Suprapubic skin (tissue), 3 donors: ENCODE measurements around the gene SMARCC1.

Experiments
- POLR2AphosphoS5 ChIP-seq, 3 donors: sonication (generic); formaldehyde crosslinking; IDR thresholded peaks; one replicate each; pipeline ENCODE4 v1.6.1; 2017; ENCODE audit warnings: antibody characterized with exemption in 3 of 3
- TF ChIP-seq, protein P1 (sequence below), 2 donors: fragments of 200-600 bp in 1 of 2; fragments of 450-650 bp in 1 of 2; sonication (generic) in 1 of 2; IDR thresholded peaks; one replicate each; pipeline ENCODE4 v1.5.1; 2016 to 2019; ENCODE audit warnings: antibody characterized with exemption in 2 of 2, mild to moderate bottlenecking in 1 of 2, moderate library complexity in 1 of 2

DNA sequence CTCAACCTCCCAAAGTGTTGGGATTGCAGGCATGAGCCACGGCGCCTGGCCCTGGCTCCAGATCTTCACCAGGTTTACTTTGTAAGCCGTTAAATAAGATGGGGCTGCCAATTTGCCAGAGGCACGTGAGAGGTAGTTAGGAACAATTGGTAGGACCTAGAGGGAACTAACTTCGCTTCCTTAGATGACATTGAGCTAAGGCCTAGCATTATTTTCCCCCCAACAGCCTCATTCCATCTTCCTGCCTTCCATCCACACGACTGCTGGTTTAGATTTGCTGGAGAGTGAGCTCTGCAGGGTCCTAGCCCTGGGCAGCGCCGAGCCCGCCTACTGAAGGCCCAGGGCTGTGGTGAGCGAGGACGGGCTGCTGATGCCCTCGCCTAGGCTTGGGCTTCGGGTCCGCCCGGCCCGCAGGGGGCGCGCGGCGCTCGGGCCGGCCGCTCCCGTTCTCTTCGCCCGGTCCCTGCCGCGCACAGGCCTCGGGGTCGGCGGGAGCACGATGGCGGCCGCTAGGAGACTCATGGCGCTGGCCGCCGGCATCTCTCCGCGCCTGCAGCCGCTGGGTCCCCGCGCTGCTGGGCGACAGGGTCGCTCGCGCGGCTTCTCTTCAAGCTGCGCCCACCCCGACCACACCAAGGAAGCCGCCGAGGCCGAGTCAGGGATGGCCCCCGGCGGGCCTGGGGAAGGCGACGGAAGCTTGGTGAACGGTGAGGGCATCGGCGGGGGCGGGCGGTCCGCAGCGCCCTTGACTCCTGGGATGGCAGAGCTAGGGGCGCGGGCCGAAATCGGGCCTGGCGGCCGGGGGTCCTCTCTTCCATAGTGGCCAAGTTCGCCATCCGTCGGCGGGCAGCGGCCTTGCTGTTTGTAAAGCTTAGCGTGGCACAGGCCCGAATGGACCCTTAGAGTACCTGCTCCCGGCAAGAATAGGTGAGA is 43.1 kb upstream of the SMARCC1 start:
- TF ChIP-seq, protein P1, sequence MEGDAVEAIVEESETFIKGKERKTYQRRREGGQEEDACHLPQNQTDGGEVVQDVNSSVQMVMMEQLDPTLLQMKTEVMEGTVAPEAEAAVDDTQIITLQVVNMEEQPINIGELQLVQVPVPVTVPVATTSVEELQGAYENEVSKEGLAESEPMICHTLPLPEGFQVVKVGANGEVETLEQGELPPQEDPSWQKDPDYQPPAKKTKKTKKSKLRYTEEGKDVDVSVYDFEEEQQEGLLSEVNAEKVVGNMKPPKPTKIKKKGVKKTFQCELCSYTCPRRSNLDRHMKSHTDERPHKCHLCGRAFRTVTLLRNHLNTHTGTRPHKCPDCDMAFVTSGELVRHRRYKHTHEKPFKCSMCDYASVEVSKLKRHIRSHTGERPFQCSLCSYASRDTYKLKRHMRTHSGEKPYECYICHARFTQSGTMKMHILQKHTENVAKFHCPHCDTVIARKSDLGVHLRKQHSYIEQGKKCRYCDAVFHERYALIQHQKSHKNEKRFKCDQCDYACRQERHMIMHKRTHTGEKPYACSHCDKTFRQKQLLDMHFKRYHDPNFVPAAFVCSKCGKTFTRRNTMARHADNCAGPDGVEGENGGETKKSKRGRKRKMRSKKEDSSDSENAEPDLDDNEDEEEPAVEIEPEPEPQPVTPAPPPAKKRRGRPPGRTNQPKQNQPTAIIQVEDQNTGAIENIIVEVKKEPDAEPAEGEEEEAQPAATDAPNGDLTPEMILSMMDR (IDR thresholded peaks at IDR 0.05): peak; percentile 73 to 91
- TF ChIP-seq POLR2AphosphoS5 (IDR thresholded peaks at IDR 0.05): no peak
